HepG2 (cell line): ENCODE results near the gene NDUFS1. TPM values are rescaled to one million over a fixed set of nuclear protein-coding genes. Genes with fewer than 3 reads are reported as not detected.

ENCODE experiments used
- AGO1 ChIP-seq: fragments of 200-400 bp; formaldehyde crosslinking; IDR thresholded peaks from 2 replicates; pipeline ENCODE4 v1.6.1; 2017; ENCODE audit warnings: mild to moderate bottlenecking, low read depth, low read length, moderate library complexity; ENCODE audit not compliant: poor library complexity, severe bottlenecking
- AHDC1 ChIP-seq: sonication (generic); formaldehyde crosslinking; IDR thresholded peaks from 2 replicates; pipeline ENCODE4 v1.5.1; 2020; ENCODE audit warnings: mild to moderate bottlenecking, missing genetic modification reagents, borderline replicate concordance
- ZBTB40 ChIP-seq, 2 experiments: fragments of 450-650 bp in 1 of 2; sonication (generic) in 1 of 2; formaldehyde crosslinking in 1 of 2; IDR thresholded peaks; 2 replicates each; pipeline versions ENCODE4 v1.6.1 to v1.8.0; 2016 to 2022; ENCODE audit warnings: antibody characterized with exemption in 1 of 2, mild to moderate bottlenecking in 1 of 2, missing genetic modification reagents in 1 of 2
- ZHX2 ChIP-seq, 2 experiments: sonication (generic) in 1 of 2; formaldehyde crosslinking in 1 of 2; IDR thresholded peaks; 2 replicates each; pipeline versions ENCODE4 v1.6.1 to v1.9.0; 2014 to 2022; ENCODE audit warnings: antibody characterized with exemption in 1 of 2, borderline replicate concordance in 1 of 2, inconsistent platforms in 1 of 2, low read depth in 1 of 2, missing genetic modification reagents in 1 of 2
- polyA plus RNA-seq, 8 experiments: library from polyadenylated mRNA; depleted of rRNA in 3 of 8; stranded (reverse) in 7 of 8; unstranded in 1 of 8; fragments of >200 nt; fragmentation: Illumina TruSeq in 4 of 8; extraction: Trizol in 4 of 8; gene quantifications; 2 replicates each; pipeline versions ENCODE4 v1.2.1 to v1.2.3, GENCODE V29; 2011 to 2016; ENCODE audit warnings: low read depth in 4 of 8, missing spikeins in 1 of 8, mixed read lengths in 1 of 8; ENCODE audit not compliant: insufficient read depth in 1 of 8
- total RNA-seq, 5 experiments: library from RNA; depleted of rRNA; stranded (reverse); fragments of >200 nt; fragmentation: Illumina TruSeq; extraction: Trizol; gene quantifications; 2 replicates each; pipeline ENCODE4 v1.2.3, GENCODE V29; 2016; ENCODE audit warnings: low read depth in 1 of 5

The NDUFS1 gene
- total and polyA plus RNA-seq, 2 of the 13 experiments (the other 11 are each of a cell fraction or from before 2014, with no cell fraction given): 139 to 242 TPM

GRCh38 chr2:206084870-206085741 is 74.1 kb downstream of the NDUFS1 start (continued):
- TF ChIP-seq ZBTB40 (IDR thresholded peaks at IDR 0.05) (no peak), ZBTB40 (CRISPR knock-in tag; IDR thresholded peaks at IDR 0.05) (no peak), ZHX2 (IDR thresholded peaks at IDR 0.05; ENCODE audit: low read depth) (no peak), ZHX2 (CRISPR knock-in tag; IDR thresholded peaks at IDR 0.05; ENCODE audit: borderline replicate concordance) (no peak; the same call in 1 of the 2 replicates), AGO1 (no peak), AHDC1 (CRISPR knock-in tag) (0 out of 2 replicates have a peak, but pooled peaks have one; percentile 5)
